Activated naive CD8-positive, alpha-beta T cell treated with anti-CD3 and anti-CD28 coated beads for 36 hours (primary cell): ENCODE measurements around the gene CST8. TPM values are rescaled to one million over a fixed set of nuclear protein-coding genes. Genes with fewer than 3 reads are reported as not detected.
A peak's percentile ranks its signal among the peaks of the same experiment; 100 is the strongest.
"Not testable (repeated sequence)": the region's sequence is repeated elsewhere in the genome, so short reads cannot be mapped to it uniquely, and the experiment has no call there.

Source experiments
- DNase-seq: peaks from one replicate; pipeline ENCODE4 v3.0.0; 2021
- H3K27ac Mint-ChIP-seq: one replicate; pipeline ENCODE4 v1.8.0; 2022; ENCODE audit warnings: mild to moderate bottlenecking, moderate library complexity, mixed read lengths
- H3K27me3 Mint-ChIP-seq: one replicate; pipeline ENCODE4 v1.8.0; 2022; ENCODE audit warnings: mild to moderate bottlenecking, mixed read lengths
- H3K36me3 Mint-ChIP-seq: one replicate; pipeline ENCODE4 v1.8.0; 2021; ENCODE audit warnings: mild to moderate bottlenecking, mixed read lengths
- H3K4me1 Mint-ChIP-seq: one replicate; pipeline ENCODE4 v1.8.0; 2021; ENCODE audit warnings: mixed read lengths
- H3K4me3 Mint-ChIP-seq: one replicate; pipeline ENCODE4 v1.8.0; 2022; ENCODE audit warnings: mild to moderate bottlenecking, moderate library complexity, mixed read lengths
- H3K9me3 Mint-ChIP-seq: one replicate; pipeline ENCODE4 v1.8.0; 2022; ENCODE audit warnings: mixed read lengths
- total RNA-seq, 2 experiments: library from RNA; stranded (reverse); gene quantifications; one replicate each; pipeline ENCODE4 v1.2.3, GENCODE V29; 2021

Gene CST8
- total RNA-seq, 2 experiments from 2014 or later, result not detected

GRCh38 chr20:23456873-23457272, 34.0 kb upstream of the CST8 start:
- Mint-ChIP-seq H3K4me1 (peaks cover 14% of the 10 kb centered on the region), H3K36me3 (no peaks in the 10 kb centered on the region), H3K9me3 (no peaks in the 10 kb centered on the region), H3K27ac (no peak overlapping the region), H3K27me3 (no peaks in the 10 kb centered on the region), H3K4me3 (no peak overlapping the region)
- DNase-seq, result no peak

GRCh38 chr20:23459461-23460150, 31.3 kb upstream of the CST8 start:
- H3K36me3 Mint-ChIP-seq, result no peaks in the 10 kb centered on the region

DNA sequence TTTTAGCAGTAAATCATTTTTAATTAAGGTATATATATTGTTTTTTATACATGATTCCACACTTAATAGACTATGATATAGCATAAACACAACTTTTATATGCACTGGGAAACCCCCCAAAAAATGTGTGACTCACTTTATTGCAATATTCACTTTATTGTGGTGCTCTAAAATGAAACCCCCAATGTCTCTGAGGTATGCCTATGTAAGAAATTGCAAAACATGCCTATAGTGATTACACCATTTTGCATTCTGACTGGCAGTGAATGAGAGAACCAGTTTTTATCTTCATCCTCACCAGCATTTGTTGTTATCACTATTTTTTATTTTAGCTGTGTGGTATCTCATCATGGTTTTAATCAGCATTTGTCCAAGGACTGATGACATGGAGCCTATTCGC, 29.7 kb upstream of the CST8 start:
- Mint-ChIP-seq H3K4me3 (no peak overlapping the region), H3K36me3 (no peaks in the 10 kb centered on the region), H3K9me3 (peaks cover 7% of the 10 kb centered on the region), H3K27ac (no peak overlapping the region), H3K4me1 (peaks cover 9% of the 10 kb centered on the region), H3K27me3 (peaks cover 3% of the 10 kb centered on the region)
- no peak for DNase-seq

More at GRCh38 chr20:23459461-23460150, 31.3 kb upstream of the CST8 start:
- H3K4me3 Mint-ChIP-seq, result no peak overlapping the region
- peaks cover 1% of the 10 kb centered on the region for H3K9me3 Mint-ChIP-seq
- peaks cover 14% of the 10 kb centered on the region for H3K4me1 Mint-ChIP-seq
- H3K27ac Mint-ChIP-seq, result no peak overlapping the region
- peaks cover 3% of the 10 kb centered on the region for H3K27me3 Mint-ChIP-seq
- DNase-seq, result no peak

DNA sequence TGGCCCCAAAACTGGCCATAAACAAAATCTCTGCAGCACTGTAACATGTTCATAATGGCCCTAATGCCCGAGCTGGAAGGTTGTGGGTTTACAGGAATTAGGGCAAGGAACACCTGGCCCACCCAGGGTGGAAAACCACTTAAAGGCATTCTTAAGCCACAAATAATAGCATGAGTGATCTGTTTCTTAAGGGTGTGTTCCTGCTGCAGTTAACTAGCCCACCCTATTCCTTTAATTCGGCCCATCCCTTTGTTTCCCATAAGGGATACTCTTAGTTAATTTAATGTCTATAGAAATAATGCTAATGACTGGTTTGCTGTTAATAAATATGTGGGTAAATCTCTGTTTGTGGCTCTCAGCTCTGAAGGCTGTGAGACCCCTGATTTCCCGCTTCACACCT, 24.0 kb upstream of the CST8 start:
- not testable (repeated sequence) for DNase-seq, H3K36me3 Mint-ChIP-seq, H3K4me3 Mint-ChIP-seq, H3K4me1 Mint-ChIP-seq, H3K27ac Mint-ChIP-seq, H3K27me3 Mint-ChIP-seq
- peaks cover 19% of the 10 kb centered on the region for H3K9me3 Mint-ChIP-seq

- DNase-seq, H3K4me3 Mint-ChIP-seq, H3K9me3 Mint-ChIP-seq, H3K27me3 Mint-ChIP-seq, H3K4me1 Mint-ChIP-seq, H3K36me3 Mint-ChIP-seq, H3K27ac Mint-ChIP-seq: not testable (repeated sequence)
Observed at GRCh38 chr20:23472306-23472705, 18.6 kb upstream of the CST8 start.

GRCh38 chr20:23473293-23473692, 17.6 kb upstream of the CST8 start:
- not testable (repeated sequence) for H3K27ac Mint-ChIP-seq, H3K4me1 Mint-ChIP-seq, H3K36me3 Mint-ChIP-seq, DNase-seq, H3K27me3 Mint-ChIP-seq, H3K4me3 Mint-ChIP-seq, H3K9me3 Mint-ChIP-seq

GRCh38 chr20:23475395-23475794, 15.5 kb upstream of the CST8 start:
- no peaks in the 10 kb centered on the region for H3K9me3 Mint-ChIP-seq
- no peaks in the 10 kb centered on the region for H3K4me1 Mint-ChIP-seq
- no peak overlapping the region for H3K27ac Mint-ChIP-seq
- H3K36me3 Mint-ChIP-seq, result no peaks in the 10 kb centered on the region
- H3K27me3 Mint-ChIP-seq, result peaks cover 3% of the 10 kb centered on the region
- DNase-seq, result no peak
- H3K4me3 Mint-ChIP-seq, result no peak overlapping the region

- Mint-ChIP-seq H3K36me3 (no peaks in the 10 kb centered on the region), H3K27me3 (no peaks in the 10 kb centered on the region), H3K27ac (no peak overlapping the region), H3K4me1 (no peaks in the 10 kb centered on the region), H3K9me3 (no peaks in the 10 kb centered on the region), H3K4me3 (no peak overlapping the region)
- no peak for DNase-seq
Observed at GRCh38 chr20:23476015-23476754, 14.7 kb upstream of the CST8 start.

GRCh38 chr20:23477223-23477622, 13.7 kb upstream of the CST8 start:
- no peaks in the 10 kb centered on the region for H3K4me1 Mint-ChIP-seq
- H3K9me3 Mint-ChIP-seq, result no peaks in the 10 kb centered on the region
- H3K27ac Mint-ChIP-seq, result no peak overlapping the region
- no peaks in the 10 kb centered on the region for H3K36me3 Mint-ChIP-seq
- DNase-seq, result no peak
- no peak overlapping the region for H3K4me3 Mint-ChIP-seq
- no peaks in the 10 kb centered on the region for H3K27me3 Mint-ChIP-seq

- Mint-ChIP-seq H3K9me3 (no peaks in the 10 kb centered on the region), H3K4me1 (no peaks in the 10 kb centered on the region), H3K27me3 (no peaks in the 10 kb centered on the region), H3K36me3 (no peaks in the 10 kb centered on the region), H3K4me3 (no peak overlapping the region), H3K27ac (no peak overlapping the region)
- DNase-seq, result no peak
Observed at GRCh38 chr20:23479043-23479442, 11.9 kb upstream of the CST8 start.

GRCh38 chr20:23482138-23482537, 8.8 kb upstream of the CST8 start:
- Mint-ChIP-seq H3K4me3 (no peak overlapping the region), H3K4me1 (no peaks in the 10 kb centered on the region), H3K36me3 (no peaks in the 10 kb centered on the region), H3K9me3 (no peaks in the 10 kb centered on the region), H3K27me3 (no peaks in the 10 kb centered on the region), H3K27ac (no peak overlapping the region)
- DNase-seq, result no peak

DNA sequence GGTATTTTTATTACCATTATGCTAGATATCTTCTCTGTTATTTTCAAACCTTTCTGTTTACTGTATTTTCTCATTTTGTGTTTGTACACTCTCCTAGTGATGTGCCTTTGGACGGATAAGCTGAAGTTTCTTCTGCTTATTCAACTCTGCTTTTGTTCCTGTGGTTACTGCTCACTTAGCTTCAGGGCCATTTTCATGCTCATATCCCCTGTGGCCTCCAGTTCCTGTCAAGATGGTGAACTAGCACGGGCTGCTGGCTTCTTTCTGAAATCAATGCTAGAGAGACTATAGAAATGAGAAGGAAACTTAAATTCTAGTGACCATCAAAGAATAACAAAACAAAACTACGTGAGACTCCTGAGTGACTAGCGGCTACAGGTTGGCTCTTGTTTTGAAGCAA, 6.8 kb upstream of the CST8 start:
- no peak for DNase-seq
- H3K27me3 Mint-ChIP-seq, result no peaks in the 10 kb centered on the region
- no peaks in the 10 kb centered on the region for H3K36me3 Mint-ChIP-seq
- no peak overlapping the region for H3K4me3 Mint-ChIP-seq
- no peak overlapping the region for H3K27ac Mint-ChIP-seq
- H3K9me3 Mint-ChIP-seq, result no peaks in the 10 kb centered on the region
- H3K4me1 Mint-ChIP-seq, result no peaks in the 10 kb centered on the region

DNA sequence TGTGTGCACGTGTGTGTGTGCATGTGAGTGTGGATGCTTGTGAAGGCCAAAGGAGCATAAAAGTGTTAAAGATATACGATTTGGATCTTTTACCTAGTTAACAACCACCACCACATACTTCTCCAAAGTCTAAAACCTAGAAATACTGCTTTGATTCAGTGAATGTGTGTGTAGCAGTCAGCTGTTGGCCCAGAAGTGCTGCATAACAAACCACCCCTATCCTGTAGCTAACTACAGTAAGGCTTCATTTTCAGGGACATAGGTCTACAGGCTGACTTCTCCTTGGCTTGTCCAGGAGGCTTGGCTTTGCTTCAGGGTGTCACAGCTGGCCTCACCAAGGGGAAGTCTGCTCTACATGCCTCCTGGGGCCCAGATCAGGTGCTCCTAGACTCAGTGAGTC, 2.4 kb upstream of the CST8 start:
- H3K4me1 Mint-ChIP-seq, result peaks cover 4% of the 10 kb centered on the region
- no peak overlapping the region for H3K4me3 Mint-ChIP-seq
- H3K27ac Mint-ChIP-seq, result no peak overlapping the region
- H3K36me3 Mint-ChIP-seq, result no peaks in the 10 kb centered on the region
- H3K27me3 Mint-ChIP-seq, result no peaks in the 10 kb centered on the region
- H3K9me3 Mint-ChIP-seq, result no peaks in the 10 kb centered on the region
- DNase-seq, result no peak

DNA sequence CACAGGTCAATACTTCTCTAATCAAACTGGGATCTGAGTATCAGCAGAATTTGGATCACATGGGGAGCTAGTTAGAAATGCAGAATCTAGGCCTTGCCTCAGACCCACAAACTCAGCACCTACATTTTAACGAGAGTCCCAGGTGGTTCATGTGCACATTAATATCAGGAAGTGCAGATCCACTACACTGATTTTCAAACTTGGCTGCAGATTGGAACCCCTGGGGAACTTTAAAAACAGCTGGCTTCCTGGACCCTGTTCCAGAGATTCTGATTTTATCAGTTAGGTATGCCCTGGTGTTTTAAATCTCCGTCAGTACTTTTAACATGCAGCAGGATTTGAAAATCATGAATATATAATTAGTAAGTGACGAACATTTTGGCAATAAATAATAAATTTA, 1.9 kb upstream of the CST8 start:
- Mint-ChIP-seq H3K4me3 (no peak overlapping the region), H3K27ac (no peak overlapping the region), H3K4me1 (peaks cover 4% of the 10 kb centered on the region)

DNA sequence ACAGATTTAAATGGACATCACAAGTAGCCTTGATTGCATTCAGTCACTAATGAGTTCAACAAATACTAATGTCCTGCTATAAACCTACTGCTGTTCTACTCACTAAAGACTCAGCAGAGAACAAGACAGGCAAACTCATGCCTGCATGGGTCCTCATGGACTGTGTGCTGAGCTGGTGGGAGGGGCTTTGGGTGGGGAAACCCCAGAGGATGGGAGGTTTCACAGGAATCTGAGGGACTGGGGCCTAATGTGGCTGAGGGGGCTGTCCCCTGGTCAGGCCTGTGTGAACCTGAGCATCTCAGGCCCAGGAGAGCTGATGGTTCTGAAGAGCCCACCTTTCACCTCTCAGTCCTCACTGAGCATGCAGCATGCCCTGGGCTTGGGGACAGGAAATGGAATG, 1.4 kb downstream of the CST8 start:
- H3K4me3 Mint-ChIP-seq, result no peak overlapping the region
- no peaks in the 10 kb centered on the region for H3K36me3 Mint-ChIP-seq
- DNase-seq, result peak; percentile 15
- peaks cover 5% of the 10 kb centered on the region for H3K4me1 Mint-ChIP-seq
- H3K9me3 Mint-ChIP-seq, result peaks cover 9% of the 10 kb centered on the region
- no peak overlapping the region for H3K27ac Mint-ChIP-seq
- no peaks in the 10 kb centered on the region for H3K27me3 Mint-ChIP-seq

More for the DNA sequence above, 1.9 kb upstream of the CST8 start:
- H3K9me3 Mint-ChIP-seq, result no peaks in the 10 kb centered on the region
- no peaks in the 10 kb centered on the region for H3K27me3 Mint-ChIP-seq
- H3K36me3 Mint-ChIP-seq, result no peaks in the 10 kb centered on the region
- no peak for DNase-seq

- peaks cover 12% of the 10 kb centered on the region for H3K9me3 Mint-ChIP-seq
- peaks cover 2% of the 10 kb centered on the region for H3K36me3 Mint-ChIP-seq
- H3K4me1 Mint-ChIP-seq, result peaks cover 10% of the 10 kb centered on the region
- H3K27me3 Mint-ChIP-seq, result no peaks in the 10 kb centered on the region
- no peak for DNase-seq
- H3K27ac Mint-ChIP-seq, result no peak overlapping the region
- H3K4me3 Mint-ChIP-seq, result no peak overlapping the region
Observed at GRCh38 chr20:23493172-23493772, 2.4 kb downstream of the CST8 start.
